ENCODE data around the gene MRPL2. TPM values are rescaled to one million over a fixed set of nuclear protein-coding genes. Genes with fewer than 3 reads are reported as not detected.

MRPL2 gene
- polyA plus RNA-seq, 3 donors: 23.9 to 26.9 (median 26.3) TPM

DNA sequence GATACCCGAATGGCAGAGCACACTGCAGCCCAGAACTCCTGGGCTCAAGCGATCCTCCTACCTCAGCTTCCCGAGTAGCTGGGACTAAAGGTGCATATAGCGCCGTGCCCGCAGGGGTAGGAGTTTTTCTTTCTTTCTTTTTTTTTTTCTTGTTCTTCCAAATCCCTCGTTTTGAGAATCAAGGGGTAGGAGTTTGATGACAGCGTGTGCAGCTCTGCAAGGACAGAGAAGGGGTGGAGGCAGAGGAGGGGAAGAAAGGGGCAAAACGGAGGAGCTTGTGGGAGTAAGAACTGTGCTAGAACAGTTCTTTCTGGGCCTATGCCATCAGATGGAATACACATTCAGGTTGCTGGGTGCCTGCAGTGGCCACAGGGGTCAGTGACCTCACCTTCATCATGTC, 22.5 kb downstream of the MRPL2 start:
- Histone ChIP-seq H3K9ac (ENCODE audit: insufficient read depth, low read length, poor library complexity, severe bottlenecking) (no peak overlapping the region), H3K79me2 (ENCODE audit: insufficient read depth, low read length) (no peaks in the 10 kb centered on the region), H4K20me1 (ENCODE audit: insufficient read depth, low read length) (no peaks in the 10 kb centered on the region), H3K4me2 (replicated peaks; ENCODE audit: extremely low read depth, low read length, poor library complexity, severe bottlenecking) (no peak overlapping the region), H3K4me1 (ENCODE audit: control insufficient read depth in 1 of 2, insufficient read depth in 2 of 2, low read length in 2 of 2) (no peaks in the 10 kb centered on the region), H3K9me3 (replicated peaks in 1 of 2; ENCODE audit: control insufficient read depth in 1 of 2, insufficient read depth in 1 of 2, low read length in 2 of 2) (no peaks in the 10 kb centered on the region), H2AFZ (ENCODE audit: insufficient read depth, low read depth, low read length, poor library complexity, severe bottlenecking) (no peak overlapping the region), H3K27ac (ENCODE audit: low read depth in 1 of 2, low read length in 2 of 2) (no peak overlapping the region), H3K36me3 (replicated peaks in 1 of 2; ENCODE audit: control insufficient read depth in 1 of 2, insufficient read depth in 2 of 2, low read length in 2 of 2) (peaks cover 39 to 85% of the 10 kb centered on the region in 2 donors), H3K4me3 (replicated peaks in 1 of 3; ENCODE audit: low read depth in 2 of 3, low read length in 3 of 3) (no peak overlapping the region), H3K27me3 (ENCODE audit: control insufficient read depth in 2 of 2, insufficient read depth in 2 of 2, low read length in 2 of 2) (no peaks in the 10 kb centered on the region)
- H3K36me3 Mint-ChIP-seq: peaks cover 54 to 91% of the 10 kb centered on the region in 2 donors
- intact Hi-C loops (cut with micrococcal nuclease): no loop called here
- no peak overlapping the region for H3K4me3 Mint-ChIP-seq
- peak overlapping the region in 1 of 7 donors; percentile 63 for H3K27ac Mint-ChIP-seq
- peaks cover 0 to 5% (median 0%) of the 10 kb centered on the region in 3 donors for H3K27me3 Mint-ChIP-seq (ENCODE audit: low read depth in 3 of 3)
- H3K4me1 Mint-ChIP-seq: no peaks in the 10 kb centered on the region
- H3K9me3 Mint-ChIP-seq: no peaks in the 10 kb centered on the region
- DNase-seq: no peak
- WGBS (ENCODE audit: insufficient coverage): 100% methylated on average over 2 of the region's 9 CpGs
- TF ChIP-seq, protein P1, sequence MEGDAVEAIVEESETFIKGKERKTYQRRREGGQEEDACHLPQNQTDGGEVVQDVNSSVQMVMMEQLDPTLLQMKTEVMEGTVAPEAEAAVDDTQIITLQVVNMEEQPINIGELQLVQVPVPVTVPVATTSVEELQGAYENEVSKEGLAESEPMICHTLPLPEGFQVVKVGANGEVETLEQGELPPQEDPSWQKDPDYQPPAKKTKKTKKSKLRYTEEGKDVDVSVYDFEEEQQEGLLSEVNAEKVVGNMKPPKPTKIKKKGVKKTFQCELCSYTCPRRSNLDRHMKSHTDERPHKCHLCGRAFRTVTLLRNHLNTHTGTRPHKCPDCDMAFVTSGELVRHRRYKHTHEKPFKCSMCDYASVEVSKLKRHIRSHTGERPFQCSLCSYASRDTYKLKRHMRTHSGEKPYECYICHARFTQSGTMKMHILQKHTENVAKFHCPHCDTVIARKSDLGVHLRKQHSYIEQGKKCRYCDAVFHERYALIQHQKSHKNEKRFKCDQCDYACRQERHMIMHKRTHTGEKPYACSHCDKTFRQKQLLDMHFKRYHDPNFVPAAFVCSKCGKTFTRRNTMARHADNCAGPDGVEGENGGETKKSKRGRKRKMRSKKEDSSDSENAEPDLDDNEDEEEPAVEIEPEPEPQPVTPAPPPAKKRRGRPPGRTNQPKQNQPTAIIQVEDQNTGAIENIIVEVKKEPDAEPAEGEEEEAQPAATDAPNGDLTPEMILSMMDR (IDR thresholded peaks at IDR 0.05): no peak

DNA sequence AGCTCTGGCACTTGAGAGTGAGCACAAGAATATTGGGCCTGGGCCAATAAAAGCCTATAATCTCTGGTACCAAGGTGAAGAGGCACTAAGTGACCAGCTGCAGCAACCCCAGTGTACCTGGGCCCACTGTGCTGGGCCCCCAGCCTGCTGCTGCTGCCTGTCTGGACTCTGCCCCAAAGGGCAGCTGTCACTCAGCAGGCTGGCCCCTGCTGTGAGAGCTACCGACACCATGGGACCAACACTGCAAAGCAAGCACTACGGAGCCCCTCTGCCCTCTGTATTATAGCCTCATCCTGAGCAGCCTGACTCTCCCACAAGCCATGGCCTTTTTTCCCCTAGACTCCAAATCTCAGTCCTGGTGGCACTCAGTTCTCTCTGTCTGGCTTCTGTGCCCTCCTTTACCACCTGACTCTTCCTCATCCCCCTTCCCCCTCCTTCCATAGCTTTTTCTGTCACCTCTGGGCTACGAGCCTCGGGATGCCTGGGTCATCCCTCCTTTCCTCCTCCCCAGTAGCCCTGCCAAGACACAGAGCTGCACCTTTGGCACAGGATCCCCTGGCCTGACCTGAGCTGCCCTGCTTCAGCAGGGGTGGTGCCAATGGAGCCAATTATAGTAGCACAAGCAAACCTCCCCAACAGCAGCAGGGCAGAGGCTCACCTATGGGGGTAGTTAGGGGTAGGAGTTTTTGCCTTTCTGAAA, 23.6 kb downstream of the MRPL2 start:
- H3K27me3 ChIP-seq (ENCODE audit: control insufficient read depth in 2 of 2, insufficient read depth in 2 of 2, low read length in 2 of 2): no peaks in the 10 kb centered on the region
- TF ChIP-seq, protein P1 (IDR thresholded peaks at IDR 0.05): no peak
- H3K4me3 ChIP-seq (replicated peaks in 1 of 3; ENCODE audit: low read depth in 2 of 3, low read length in 3 of 3): no peak overlapping the region
- H3K27ac ChIP-seq (ENCODE audit: low read depth in 1 of 2, low read length in 2 of 2): no peak overlapping the region
- Mint-ChIP-seq H3K27me3 (ENCODE audit: low read depth in 3 of 3) (peaks cover 0 to 7% (median 0%) of the 10 kb centered on the region in 3 donors), H3K27ac (peak overlapping the region in 1 of 7 donors; percentile 15), H3K4me1 (no peaks in the 10 kb centered on the region), H3K36me3 (peaks cover 53 to 92% of the 10 kb centered on the region in 2 donors), H3K4me3 (no peak overlapping the region), H3K9me3 (no peaks in the 10 kb centered on the region)
- no peaks in the 10 kb centered on the region for H4K20me1 ChIP-seq (ENCODE audit: insufficient read depth, low read length)
- no peaks in the 10 kb centered on the region for H3K79me2 ChIP-seq (ENCODE audit: insufficient read depth, low read length)
- DNase-seq: no peak
- no peaks in the 10 kb centered on the region for H3K4me1 ChIP-seq (ENCODE audit: control insufficient read depth in 1 of 2, insufficient read depth in 2 of 2, low read length in 2 of 2)
- peaks cover 39 to 85% of the 10 kb centered on the region in 2 donors for H3K36me3 ChIP-seq (replicated peaks in 1 of 2; ENCODE audit: control insufficient read depth in 1 of 2, insufficient read depth in 2 of 2, low read length in 2 of 2)
- no peak overlapping the region for H3K4me2 ChIP-seq (replicated peaks; ENCODE audit: extremely low read depth, low read length, poor library complexity, severe bottlenecking)
- 100% methylated on average over 1 of the region's 4 CpGs for WGBS (ENCODE audit: insufficient coverage)
- no peak overlapping the region for H2AFZ ChIP-seq (ENCODE audit: insufficient read depth, low read depth, low read length, poor library complexity, severe bottlenecking)
- H3K9me3 ChIP-seq (replicated peaks in 1 of 2; ENCODE audit: control insufficient read depth in 1 of 2, insufficient read depth in 1 of 2, low read length in 2 of 2): no peaks in the 10 kb centered on the region
- intact Hi-C loops (cut with micrococcal nuclease): no loop called here
- no peak overlapping the region for H3K9ac ChIP-seq (ENCODE audit: insufficient read depth, low read length, poor library complexity, severe bottlenecking)

All from CD14-positive monocyte (primary cell).